Measurements from ENCODE around the gene ITLN1.
"Not testable (repeated sequence)": the region's sequence is repeated elsewhere in the genome, so short reads cannot be mapped to it uniquely, and the experiment has no call there.

The ITLN1 gene

GRCh38 chr1:160902251-160902650 is 17.3 kb upstream of the ITLN1 start:
- not testable (repeated sequence) for H3K4me3 ChIP-seq (ENCODE audit: low read length); H3K27me3 ChIP-seq (ENCODE audit: control insufficient read depth, insufficient read depth, low read length); H3K4me1 ChIP-seq (ENCODE audit: control insufficient read depth, insufficient read depth, low read length); H3K36me3 ChIP-seq (ENCODE audit: control insufficient read depth, insufficient read depth, low read length); H3K27ac ChIP-seq (ENCODE audit: low read depth, low read length); H3K9ac ChIP-seq (ENCODE audit: low read length)

GRCh38 chr1:160901768-160902167 is 16.8 kb upstream of the ITLN1 start:
- Histone ChIP-seq H3K27me3 (ENCODE audit: control insufficient read depth, insufficient read depth, low read length) (no peaks in the 10 kb centered on the region), H3K4me1 (ENCODE audit: control insufficient read depth, insufficient read depth, low read length) (no peaks in the 10 kb centered on the region), H3K9ac (ENCODE audit: low read length) (no peak overlapping the region), H3K36me3 (ENCODE audit: control insufficient read depth, insufficient read depth, low read length) (no peaks in the 10 kb centered on the region), H3K27ac (ENCODE audit: low read depth, low read length) (no peak overlapping the region), H3K4me3 (ENCODE audit: low read length) (no peak overlapping the region)

GRCh38 chr1:160900683-160901082 is 15.7 kb upstream of the ITLN1 start:
- not testable (repeated sequence) for H3K4me3 ChIP-seq (ENCODE audit: low read length); H3K9ac ChIP-seq (ENCODE audit: low read length); H3K4me1 ChIP-seq (ENCODE audit: control insufficient read depth, insufficient read depth, low read length); H3K27me3 ChIP-seq (ENCODE audit: control insufficient read depth, insufficient read depth, low read length); H3K36me3 ChIP-seq (ENCODE audit: control insufficient read depth, insufficient read depth, low read length); H3K27ac ChIP-seq (ENCODE audit: low read depth, low read length)

- not testable (repeated sequence) for H3K36me3 ChIP-seq (ENCODE audit: control insufficient read depth, insufficient read depth, low read length); H3K4me3 ChIP-seq (ENCODE audit: low read length); H3K9ac ChIP-seq (ENCODE audit: low read length); H3K27ac ChIP-seq (ENCODE audit: low read depth, low read length); H3K4me1 ChIP-seq (ENCODE audit: control insufficient read depth, insufficient read depth, low read length); H3K27me3 ChIP-seq (ENCODE audit: control insufficient read depth, insufficient read depth, low read length)
Observed at GRCh38 chr1:160894368-160895135, 9.6 kb upstream of the ITLN1 start.

GRCh38 chr1:160891474-160891873 is 6.5 kb upstream of the ITLN1 start:
- Histone ChIP-seq H3K36me3 (ENCODE audit: control insufficient read depth, insufficient read depth, low read length) (no peaks in the 10 kb centered on the region), H3K27me3 (ENCODE audit: control insufficient read depth, insufficient read depth, low read length) (no peaks in the 10 kb centered on the region), H3K4me3 (ENCODE audit: low read length) (no peak overlapping the region), H3K27ac (ENCODE audit: low read depth, low read length) (no peak overlapping the region), H3K9ac (ENCODE audit: low read length) (no peak overlapping the region), H3K4me1 (ENCODE audit: control insufficient read depth, insufficient read depth, low read length) (no peaks in the 10 kb centered on the region)

GRCh38 chr1:160888926-160889325 is 3.9 kb upstream of the ITLN1 start:
- H3K27me3 ChIP-seq (ENCODE audit: control insufficient read depth, insufficient read depth, low read length) = no peaks in the 10 kb centered on the region
- no peaks in the 10 kb centered on the region for H3K36me3 ChIP-seq (ENCODE audit: control insufficient read depth, insufficient read depth, low read length)
- no peak overlapping the region for H3K9ac ChIP-seq (ENCODE audit: low read length)
- no peak overlapping the region for H3K4me3 ChIP-seq (ENCODE audit: low read length)
- no peaks in the 10 kb centered on the region for H3K4me1 ChIP-seq (ENCODE audit: control insufficient read depth, insufficient read depth, low read length)
- H3K27ac ChIP-seq (ENCODE audit: low read depth, low read length) = no peak overlapping the region

- H3K36me3 ChIP-seq (ENCODE audit: control insufficient read depth, insufficient read depth, low read length) = no peaks in the 10 kb centered on the region
- no peaks in the 10 kb centered on the region for H3K27me3 ChIP-seq (ENCODE audit: control insufficient read depth, insufficient read depth, low read length)
- no peak overlapping the region for H3K4me3 ChIP-seq (ENCODE audit: low read length)
- H3K4me1 ChIP-seq (ENCODE audit: control insufficient read depth, insufficient read depth, low read length) = no peaks in the 10 kb centered on the region
- no peak overlapping the region for H3K27ac ChIP-seq (ENCODE audit: low read depth, low read length)
- no peak overlapping the region for H3K9ac ChIP-seq (ENCODE audit: low read length)
Observed at GRCh38 chr1:160887071-160887470, 2.1 kb upstream of the ITLN1 start.

GRCh38 chr1:160884579-160884978 is 401 bp downstream of the ITLN1 start:
- H3K27me3 ChIP-seq (ENCODE audit: control insufficient read depth, insufficient read depth, low read length) = no peaks in the 10 kb centered on the region
- H3K27ac ChIP-seq (ENCODE audit: low read depth, low read length) = no peak overlapping the region
- H3K4me3 ChIP-seq (ENCODE audit: low read length) = no peak overlapping the region
- no peaks in the 10 kb centered on the region for H3K4me1 ChIP-seq (ENCODE audit: control insufficient read depth, insufficient read depth, low read length)
- H3K36me3 ChIP-seq (ENCODE audit: control insufficient read depth, insufficient read depth, low read length) = no peaks in the 10 kb centered on the region
- H3K9ac ChIP-seq (ENCODE audit: low read length) = no peak overlapping the region

- Histone ChIP-seq H3K4me1 (ENCODE audit: control insufficient read depth, insufficient read depth, low read length) (no peaks in the 10 kb centered on the region), H3K36me3 (ENCODE audit: control insufficient read depth, insufficient read depth, low read length) (no peaks in the 10 kb centered on the region), H3K27ac (ENCODE audit: low read depth, low read length) (no peak overlapping the region), H3K9ac (ENCODE audit: low read length) (no peak overlapping the region), H3K27me3 (ENCODE audit: control insufficient read depth, insufficient read depth, low read length) (no peaks in the 10 kb centered on the region), H3K4me3 (ENCODE audit: low read length) (no peak overlapping the region)
Observed at GRCh38 chr1:160883581-160884513, 1.1 kb downstream of the ITLN1 start.

- no peak overlapping the region for H3K9ac ChIP-seq (ENCODE audit: low read length)
- H3K27me3 ChIP-seq (ENCODE audit: control insufficient read depth, insufficient read depth, low read length) = no peaks in the 10 kb centered on the region
- H3K27ac ChIP-seq (ENCODE audit: low read depth, low read length) = no peak overlapping the region
- H3K4me3 ChIP-seq (ENCODE audit: low read length) = no peak overlapping the region
- H3K4me1 ChIP-seq (ENCODE audit: control insufficient read depth, insufficient read depth, low read length) = no peaks in the 10 kb centered on the region
- no peaks in the 10 kb centered on the region for H3K36me3 ChIP-seq (ENCODE audit: control insufficient read depth, insufficient read depth, low read length)
Observed at GRCh38 chr1:160882582-160882981, 2.4 kb downstream of the ITLN1 start.

- H3K27me3 ChIP-seq (ENCODE audit: control insufficient read depth, insufficient read depth, low read length); H3K27ac ChIP-seq (ENCODE audit: low read depth, low read length); H3K4me1 ChIP-seq (ENCODE audit: control insufficient read depth, insufficient read depth, low read length); H3K36me3 ChIP-seq (ENCODE audit: control insufficient read depth, insufficient read depth, low read length); H3K4me3 ChIP-seq (ENCODE audit: low read length); H3K9ac ChIP-seq (ENCODE audit: low read length): not testable (repeated sequence)
Observed at GRCh38 chr1:160881264-160881663, 3.7 kb downstream of the ITLN1 start.

- Histone ChIP-seq H3K4me3 (ENCODE audit: low read length) (no peak overlapping the region), H3K27ac (ENCODE audit: low read depth, low read length) (no peak overlapping the region), H3K9ac (ENCODE audit: low read length) (no peak overlapping the region), H3K36me3 (ENCODE audit: control insufficient read depth, insufficient read depth, low read length) (no peaks in the 10 kb centered on the region), H3K4me1 (ENCODE audit: control insufficient read depth, insufficient read depth, low read length) (no peaks in the 10 kb centered on the region), H3K27me3 (ENCODE audit: control insufficient read depth, insufficient read depth, low read length) (no peaks in the 10 kb centered on the region)
Observed at GRCh38 chr1:160880216-160880615, 4.8 kb downstream of the ITLN1 start.

All from rectal smooth muscle tissue (tissue), 1 donor.